HepG2 (cell line): ENCODE data around the gene AQP5. TPM values are rescaled to one million over a fixed set of nuclear protein-coding genes. Genes with fewer than 3 reads are reported as not detected.

Experiments used
- FOSL1 ChIP-seq: sonication (generic); formaldehyde crosslinking; IDR thresholded peaks from 2 replicates; pipeline ENCODE4 v1.9.0; 2021; ENCODE audit warnings: missing genetic modification reagents, borderline replicate concordance
- MTF2 ChIP-seq: sonication (generic); formaldehyde crosslinking; IDR thresholded peaks from 2 replicates; pipeline ENCODE4 v1.5.0; 2020; ENCODE audit warnings: missing genetic modification reagents, borderline replicate concordance
- SATB2 ChIP-seq: sonication (generic); formaldehyde crosslinking; IDR thresholded peaks from 2 replicates; pipeline ENCODE4 v1.5.0; 2020; ENCODE audit warnings: missing genetic modification reagents
- TBP ChIP-seq: sonication (generic); formaldehyde crosslinking; IDR thresholded peaks from 2 replicates; pipeline ENCODE4 v1.5.0; 2020; ENCODE audit warnings: missing genetic modification reagents
- TP53 ChIP-seq: sonication (generic); formaldehyde crosslinking; conservative IDR thresholded peaks from 2 replicates; pipeline ENCODE4 v1.4.0; 2020; ENCODE audit warnings: missing genetic modification reagents
- WIZ ChIP-seq: sonication (generic); formaldehyde crosslinking; IDR thresholded peaks from 2 replicates; pipeline ENCODE4 v1.5.1; 2020; ENCODE audit warnings: mild to moderate bottlenecking, missing genetic modification reagents
- ZBTB1 ChIP-seq: sonication (generic); formaldehyde crosslinking; IDR thresholded peaks from 2 replicates; pipeline ENCODE4 v1.4.0; 2020; ENCODE audit warnings: missing genetic modification reagents, borderline replicate concordance
- ZNF703 ChIP-seq: sonication (generic); formaldehyde crosslinking; IDR thresholded peaks from 2 replicates; pipeline ENCODE4 v1.5.1; 2020; ENCODE audit warnings: missing genetic modification reagents, mild to moderate bottlenecking, moderate library complexity, borderline replicate concordance
- ZNF761 ChIP-seq: sonication (generic); formaldehyde crosslinking; conservative IDR thresholded peaks from 2 replicates; pipeline ENCODE4 v1.4.0; 2020; ENCODE audit warnings: mild to moderate bottlenecking, missing genetic modification reagents
- polyA plus RNA-seq, 8 experiments: library from polyadenylated mRNA; depleted of rRNA in 3 of 8; stranded (reverse) in 7 of 8; unstranded in 1 of 8; fragments of >200 nt; fragmentation: Illumina TruSeq in 4 of 8; extraction: Trizol in 4 of 8; gene quantifications; 2 replicates each; pipeline versions ENCODE4 v1.2.1 to v1.2.3, GENCODE V29; 2011 to 2016; ENCODE audit warnings: low read depth in 4 of 8, missing spikeins in 1 of 8, mixed read lengths in 1 of 8; ENCODE audit not compliant: insufficient read depth in 1 of 8
- total RNA-seq, 5 experiments: library from RNA; depleted of rRNA; stranded (reverse); fragments of >200 nt; fragmentation: Illumina TruSeq; extraction: Trizol; gene quantifications; 2 replicates each; pipeline ENCODE4 v1.2.3, GENCODE V29; 2016; ENCODE audit warnings: low read depth in 1 of 5
- TF ChIP-seq, protein P1 (sequence below): sonication (generic); formaldehyde crosslinking; IDR thresholded peaks from 2 replicates; pipeline ENCODE4 v1.8.0; 2022; ENCODE audit warnings: mild to moderate bottlenecking, missing genetic modification reagents, borderline replicate concordance
- TF ChIP-seq, protein P2 (sequence below): IDR thresholded peaks from 2 replicates; pipeline ENCODE4 v1.6.1; 2018; ENCODE audit warnings: missing genetic modification reagents
- TF ChIP-seq, protein P3 (sequence below): sonication (generic); formaldehyde crosslinking; IDR thresholded peaks from 2 replicates; pipeline ENCODE4 v1.5.1; 2020; ENCODE audit warnings: mild to moderate bottlenecking, missing genetic modification reagents, borderline replicate concordance
- TF ChIP-seq, protein P4 (sequence below): sonication (generic); formaldehyde crosslinking; IDR thresholded peaks from one replicate; pipeline ENCODE4 v1.5.1; 2020; ENCODE audit warnings: mild to moderate bottlenecking, missing genetic modification reagents; ENCODE audit errors: not compliant biosample characterization

The AQP5 gene
- total and polyA plus RNA-seq, 2 of the 13 experiments (the other 11 are each of a cell fraction or from before 2014, with no cell fraction given), result not detected

DNA sequence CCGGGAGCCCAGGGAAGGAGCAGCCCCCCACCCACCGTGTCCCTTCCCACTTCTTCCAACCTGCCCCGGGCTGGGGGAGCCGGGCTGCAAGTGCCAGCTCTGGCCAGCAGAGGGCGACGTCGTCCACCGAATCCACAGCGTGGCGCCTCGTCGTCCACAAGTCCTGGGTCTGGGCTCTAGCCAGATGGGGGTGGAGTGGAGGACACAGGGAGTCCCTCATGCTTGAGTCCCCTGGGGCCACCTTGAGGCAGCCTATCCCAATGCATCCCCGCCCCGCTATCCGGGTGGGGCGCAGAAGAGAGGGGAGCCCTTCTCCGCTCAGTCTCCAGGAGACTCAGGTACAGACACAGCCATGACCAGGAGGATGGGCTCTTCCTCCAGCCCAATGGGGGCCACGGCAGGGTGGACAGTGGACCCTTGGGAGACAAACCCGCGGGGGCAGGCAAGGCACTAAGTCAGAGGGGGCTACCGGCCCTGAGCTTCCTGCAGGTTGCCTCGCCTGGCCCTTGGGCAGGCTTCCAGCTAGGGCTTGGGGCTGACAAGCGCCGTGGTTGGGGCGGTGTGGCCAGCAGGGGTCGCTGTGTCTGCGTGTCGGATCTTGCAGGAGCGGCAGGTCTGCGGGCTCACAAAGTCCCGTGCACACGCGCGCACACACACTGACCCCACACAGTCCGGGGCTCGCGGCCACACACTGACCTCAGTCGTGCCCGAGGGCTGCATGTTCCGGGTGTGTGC lies 5.5 kb downstream of the AQP5 start (continued):
- no peak for TF ChIP-seq SATB2 (CRISPR knock-in tag)
- TF ChIP-seq, protein P1, sequence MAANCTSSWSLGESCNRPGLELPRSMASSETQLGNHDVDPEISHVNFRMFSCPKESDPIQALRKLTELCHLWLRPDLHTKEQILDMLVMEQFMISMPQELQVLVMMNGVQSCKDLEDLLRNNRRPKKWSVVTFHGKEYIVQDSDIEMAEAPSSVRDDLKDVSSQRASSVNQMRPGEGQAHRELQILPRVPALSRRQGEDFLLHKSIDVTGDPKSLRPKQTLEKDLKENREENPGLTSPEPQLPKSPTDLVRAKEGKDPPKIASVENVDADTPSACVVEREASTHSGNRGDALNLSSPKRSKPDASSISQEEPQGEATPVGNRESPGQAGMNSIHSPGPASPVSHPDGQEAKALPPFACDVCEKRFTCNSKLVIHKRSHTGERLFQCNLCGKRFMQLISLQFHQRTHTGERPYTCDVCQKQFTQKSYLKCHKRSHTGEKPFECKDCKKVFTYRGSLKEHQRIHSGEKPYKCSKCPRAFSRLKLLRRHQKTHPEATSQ (CRISPR knock-in tag), result no peak
- TF ChIP-seq, protein P2, sequence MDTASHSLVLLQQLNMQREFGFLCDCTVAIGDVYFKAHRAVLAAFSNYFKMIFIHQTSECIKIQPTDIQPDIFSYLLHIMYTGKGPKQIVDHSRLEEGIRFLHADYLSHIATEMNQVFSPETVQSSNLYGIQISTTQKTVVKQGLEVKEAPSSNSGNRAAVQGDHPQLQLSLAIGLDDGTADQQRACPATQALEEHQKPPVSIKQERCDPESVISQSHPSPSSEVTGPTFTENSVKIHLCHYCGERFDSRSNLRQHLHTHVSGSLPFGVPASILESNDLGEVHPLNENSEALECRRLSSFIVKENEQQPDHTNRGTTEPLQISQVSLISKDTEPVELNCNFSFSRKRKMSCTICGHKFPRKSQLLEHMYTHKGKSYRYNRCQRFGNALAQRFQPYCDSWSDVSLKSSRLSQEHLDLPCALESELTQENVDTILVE, result no peak
- no peak for TF ChIP-seq MTF2 (CRISPR knock-in tag)
- TF ChIP-seq, protein P3, sequence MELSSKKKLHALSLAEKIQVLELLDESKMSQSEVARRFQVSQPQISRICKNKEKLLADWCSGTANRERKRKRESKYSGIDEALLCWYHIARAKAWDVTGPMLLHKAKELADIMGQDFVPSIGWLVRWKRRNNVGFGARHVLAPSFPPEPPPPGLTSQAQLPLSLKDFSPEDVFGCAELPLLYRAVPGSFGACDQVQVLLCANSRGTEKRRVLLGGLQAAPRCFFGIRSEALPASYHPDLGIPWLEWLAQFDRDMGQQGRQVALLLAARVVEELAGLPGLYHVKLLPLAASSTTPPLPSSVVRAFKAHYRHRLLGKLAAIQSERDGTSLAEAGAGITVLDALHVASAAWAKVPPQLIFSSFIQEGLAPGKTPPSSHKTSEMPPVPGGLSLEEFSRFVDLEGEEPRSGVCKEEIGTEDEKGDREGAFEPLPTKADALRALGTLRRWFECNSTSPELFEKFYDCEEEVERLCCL (CRISPR knock-in tag), result no peak; the same call in 1 of the 2 replicates
- TF ChIP-seq, protein P4, sequence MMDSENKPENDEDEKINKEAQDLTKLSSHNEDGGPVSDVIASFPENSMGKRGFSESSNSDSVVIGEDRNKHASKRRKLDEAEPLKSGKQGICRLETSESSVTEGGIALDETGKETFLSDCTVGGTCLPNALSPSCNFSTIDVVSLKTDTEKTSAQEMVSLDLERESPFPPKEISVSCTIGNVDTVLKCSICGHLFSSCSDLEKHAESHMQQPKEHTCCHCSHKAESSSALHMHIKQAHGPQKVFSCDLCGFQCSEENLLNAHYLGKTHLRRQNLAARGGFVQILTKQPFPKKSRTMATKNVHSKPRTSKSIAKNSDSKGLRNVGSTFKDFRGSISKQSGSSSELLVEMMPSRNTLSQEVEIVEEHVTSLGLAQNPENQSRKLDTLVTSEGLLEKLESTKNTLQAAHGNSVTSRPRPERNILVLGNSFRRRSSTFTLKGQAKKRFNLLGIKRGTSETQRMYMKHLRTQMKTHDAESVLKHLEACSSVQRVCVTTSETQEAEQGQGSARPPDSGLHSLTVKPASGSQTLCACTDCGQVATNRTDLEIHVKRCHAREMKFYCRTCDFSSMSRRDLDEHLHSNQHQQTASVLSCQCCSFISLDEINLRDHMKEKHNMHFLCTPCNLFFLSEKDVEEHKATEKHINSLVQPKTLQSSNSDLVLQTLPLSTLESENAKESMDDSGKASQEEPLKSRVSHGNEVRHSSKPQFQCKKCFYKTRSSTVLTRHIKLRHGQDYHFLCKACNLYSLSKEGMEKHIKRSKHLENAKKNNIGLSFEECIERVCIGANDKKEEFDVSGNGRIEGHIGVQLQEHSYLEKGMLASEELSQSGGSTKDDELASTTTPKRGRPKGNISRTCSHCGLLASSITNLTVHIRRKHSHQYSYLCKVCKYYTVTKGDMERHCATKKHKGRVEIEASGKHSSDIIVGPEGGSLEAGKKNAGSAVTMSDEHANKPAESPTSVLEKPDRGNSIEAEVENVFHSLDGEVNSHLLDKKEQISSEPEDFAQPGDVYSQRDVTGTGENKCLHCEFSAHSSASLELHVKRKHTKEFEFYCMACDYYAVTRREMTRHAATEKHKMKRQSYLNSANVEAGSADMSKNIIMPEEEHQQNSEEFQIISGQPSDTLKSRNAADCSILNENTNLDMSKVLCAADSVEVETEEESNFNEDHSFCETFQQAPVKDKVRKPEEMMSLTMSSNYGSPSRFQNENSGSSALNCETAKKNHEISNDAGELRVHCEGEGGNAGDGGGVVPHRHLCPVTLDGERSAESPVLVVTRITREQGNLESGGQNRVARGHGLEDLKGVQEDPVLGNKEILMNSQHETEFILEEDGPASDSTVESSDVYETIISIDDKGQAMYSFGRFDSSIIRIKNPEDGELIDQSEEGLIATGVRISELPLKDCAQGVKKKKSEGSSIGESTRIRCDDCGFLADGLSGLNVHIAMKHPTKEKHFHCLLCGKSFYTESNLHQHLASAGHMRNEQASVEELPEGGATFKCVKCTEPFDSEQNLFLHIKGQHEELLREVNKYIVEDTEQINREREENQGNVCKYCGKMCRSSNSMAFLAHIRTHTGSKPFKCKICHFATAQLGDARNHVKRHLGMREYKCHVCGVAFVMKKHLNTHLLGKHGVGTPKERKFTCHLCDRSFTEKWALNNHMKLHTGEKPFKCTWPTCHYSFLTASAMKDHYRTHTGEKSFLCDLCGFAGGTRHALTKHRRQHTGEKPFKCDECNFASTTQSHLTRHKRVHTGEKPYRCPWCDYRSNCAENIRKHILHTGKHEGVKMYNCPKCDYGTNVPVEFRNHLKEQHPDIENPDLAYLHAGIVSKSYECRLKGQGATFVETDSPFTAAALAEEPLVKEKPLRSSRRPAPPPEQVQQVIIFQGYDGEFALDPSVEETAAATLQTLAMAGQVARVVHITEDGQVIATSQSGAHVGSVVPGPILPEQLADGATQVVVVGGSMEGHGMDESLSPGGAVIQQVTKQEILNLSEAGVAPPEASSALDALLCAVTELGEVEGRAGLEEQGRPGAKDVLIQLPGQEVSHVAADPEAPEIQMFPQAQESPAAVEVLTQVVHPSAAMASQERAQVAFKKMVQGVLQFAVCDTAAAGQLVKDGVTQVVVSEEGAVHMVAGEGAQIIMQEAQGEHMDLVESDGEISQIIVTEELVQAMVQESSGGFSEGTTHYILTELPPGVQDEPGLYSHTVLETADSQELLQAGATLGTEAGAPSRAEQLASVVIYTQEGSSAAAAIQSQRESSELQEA, result no peak
- 0 out of 2 replicates have a peak, but pooled peaks have one; percentile 77 for TF ChIP-seq WIZ (CRISPR knock-in tag)
- no peak for TF ChIP-seq TP53 (CRISPR knock-in tag)
- peak; percentile 88 for TF ChIP-seq ZNF761
- no peak for TF ChIP-seq ZNF703 (CRISPR knock-in tag)
- TF ChIP-seq FOSL1 (CRISPR knock-in tag), result no peak
- TF ChIP-seq ZBTB1, result no peak
- no peak for TF ChIP-seq TBP
